Neural cell (in vitro differentiated cells): ENCODE results near the gene NUCB2. TPM values are rescaled to one million over a fixed set of nuclear protein-coding genes. Genes with fewer than 3 reads are reported as not detected.

Source experiments
- H2AFZ ChIP-seq: fragments of 200-600, 300-800 bp; sonication (generic), shearing (Covaris generic); 2 replicates; pipeline ENCODE4 v1.6.0; 2014; ENCODE audit warnings: low read depth, mild to moderate bottlenecking, antibody characterized with exemption, low read length, moderate library complexity
- H3F3A ChIP-seq: fragments of 200-600 bp; shearing (Covaris generic); 2 replicates; pipeline ENCODE4 v1.6.1; 2016; ENCODE audit warnings: mild to moderate bottlenecking, moderate library complexity, mixed read lengths, antibody characterized with exemption, low read length; ENCODE audit not compliant: insufficient read depth, poor library complexity, severe bottlenecking
- H3K27ac ChIP-seq: fragments of 200-600, 300-800 bp; sonication (generic), shearing (Covaris generic); 2 replicates; pipeline ENCODE4 v1.5.1; 2014; ENCODE audit warnings: mild to moderate bottlenecking, low read length, moderate library complexity
- H3K27me3 ChIP-seq: fragments of 300-800, 200-600 bp; sonication (generic), shearing (Covaris generic); 2 replicates; pipeline ENCODE4 v1.6.0; 2014; ENCODE audit warnings: mild to moderate bottlenecking, low read depth, low read length, moderate library complexity; ENCODE audit not compliant: insufficient read depth
- H3K36me3 ChIP-seq: fragments of 300-800, 200-600 bp; sonication (generic), shearing (Covaris generic); 2 replicates; pipeline ENCODE4 v1.5.1; 2014; ENCODE audit warnings: mild to moderate bottlenecking, antibody characterized with exemption, low read length, moderate library complexity; ENCODE audit not compliant: insufficient read depth
- H3K4me2 ChIP-seq: fragments of 300-800, 200-600 bp; sonication (generic), shearing (Covaris generic); 2 replicates; pipeline ENCODE4 v1.6.0; 2014; ENCODE audit warnings: mild to moderate bottlenecking, low read length
- H3K4me3 ChIP-seq: fragments of 300-800, 200-600 bp; sonication (generic), shearing (Covaris generic); 2 replicates; pipeline ENCODE4 v1.5.1; 2014; ENCODE audit warnings: mild to moderate bottlenecking, low read length, moderate library complexity
- H3K79me2 ChIP-seq: fragments of 200-600 bp; shearing (Covaris generic); replicated peaks from 2 replicates; pipeline ENCODE4 v1.6.0; 2014; ENCODE audit warnings: mild to moderate bottlenecking, low read length, moderate library complexity; ENCODE audit not compliant: insufficient read depth
- H3K9ac ChIP-seq: fragments of 300-800, 200-600 bp; sonication (generic), shearing (Covaris generic); 2 replicates; pipeline ENCODE4 v1.6.1; 2016; ENCODE audit warnings: mild to moderate bottlenecking, low read length, mixed read lengths
- H3K9me2 ChIP-seq: fragments of 200-600 bp; shearing (Covaris generic); 2 replicates; pipeline ENCODE4 v1.6.1; 2016; ENCODE audit warnings: mild to moderate bottlenecking, low read length, mixed read lengths; ENCODE audit not compliant: insufficient read depth
- H3K9me3 ChIP-seq: fragments of 200-600, 300-800 bp; sonication (generic), shearing (Covaris generic); 2 replicates; pipeline ENCODE4 v1.6.1; 2016; ENCODE audit warnings: mild to moderate bottlenecking, mixed run types, low read length, moderate library complexity, mixed read lengths
- H4K20me1 ChIP-seq: fragments of 200-600 bp; shearing (Covaris generic); 2 replicates; pipeline ENCODE4 v1.6.1; 2016; ENCODE audit warnings: mild to moderate bottlenecking, mixed run types; ENCODE audit not compliant: insufficient read depth
- CTCF ChIP-seq: fragments of 450-650 bp; IDR thresholded peaks from 2 replicates; pipeline ENCODE4 v1.5.1; 2014; ENCODE audit warnings: antibody characterized with exemption, mild to moderate bottlenecking, moderate library complexity; ENCODE audit not compliant: poor library complexity, severe bottlenecking
- EP300 ChIP-seq: fragments of 450-650 bp; conservative IDR thresholded peaks from 2 replicates; pipeline ENCODE4 v1.6.1; 2014; ENCODE audit warnings: antibody characterized with exemption, mild to moderate bottlenecking, moderate library complexity; ENCODE audit not compliant: poor library complexity, severe bottlenecking
- EZH2 ChIP-seq: fragments of 200-600, 300-800 bp; shearing (Covaris generic), sonication (generic); IDR thresholded peaks from 2 replicates; pipeline ENCODE4 v1.6.1; 2014; ENCODE audit warnings: antibody characterized with exemption, low read length, borderline replicate concordance, mild to moderate bottlenecking; ENCODE audit not compliant: insufficient read depth, poor library complexity, severe bottlenecking
- MXI1 ChIP-seq: fragments of 450-650 bp; conservative IDR thresholded peaks from 2 replicates; pipeline ENCODE4 v1.6.1; 2014; ENCODE audit warnings: antibody characterized with exemption, mild to moderate bottlenecking; ENCODE audit not compliant: poor library complexity, severe bottlenecking
- POLR2AphosphoS5 ChIP-seq: IDR thresholded peaks from 2 replicates; pipeline ENCODE4 v1.6.1; 2012
- RAD21 ChIP-seq: fragments of 450-650 bp; conservative IDR thresholded peaks from 2 replicates; pipeline ENCODE4 v1.6.1; 2014; ENCODE audit warnings: antibody characterized with exemption, mild to moderate bottlenecking, moderate library complexity
- REST ChIP-seq: IDR thresholded peaks from 2 replicates; pipeline ENCODE4 v1.6.1; 2012; ENCODE audit warnings: borderline replicate concordance
- SMC3 ChIP-seq: fragments of 450-650 bp; conservative IDR thresholded peaks from 2 replicates; pipeline ENCODE4 v1.6.1; 2014; ENCODE audit warnings: antibody characterized with exemption, mild to moderate bottlenecking, moderate library complexity; ENCODE audit not compliant: poor library complexity
- TAF1 ChIP-seq: IDR thresholded peaks from 2 replicates; pipeline ENCODE4 v1.6.1; 2012; ENCODE audit warnings: low read depth
- polyA plus RNA-seq: library from polyadenylated mRNA; depleted of rRNA; stranded (reverse); fragments of >200 nt; gene quantifications from 2 replicates; pipeline ENCODE4 v1.2.3, GENCODE V29; 2014

Gene NUCB2
- polyA plus RNA-seq, 1 donor from 2014 or later: 120 TPM

- H3K4me2 ChIP-seq: no peak overlapping the region
- H3K9ac ChIP-seq: no peak overlapping the region
- TF ChIP-seq SMC3 (no peak), RAD21 (no peak), REST (no peak), EZH2 (no peak), TAF1 (no peak), EP300 (no peak), CTCF (no peak), MXI1 (no peak), POLR2AphosphoS5 (no peak)
- no peaks in the 10 kb centered on the region for H3F3A ChIP-seq
- no peaks in the 10 kb centered on the region for H3K9me3 ChIP-seq
- H3K36me3 ChIP-seq: no peaks in the 10 kb centered on the region
- no peak overlapping the region for H3K4me3 ChIP-seq
- no peaks in the 10 kb centered on the region for H3K27me3 ChIP-seq
- H3K79me2 ChIP-seq: no peaks in the 10 kb centered on the region
- no peak overlapping the region for H2AFZ ChIP-seq
- no peak overlapping the region for H3K27ac ChIP-seq
- H4K20me1 ChIP-seq: no peaks in the 10 kb centered on the region
- H3K9me2 ChIP-seq: no peaks in the 10 kb centered on the region
Observed at GRCh38 chr11:17229481-17230152, 46.9 kb upstream of the NUCB2 start.

GRCh38 chr11:17230867-17231851 is 45.4 kb upstream of the NUCB2 start:
- H3K9me2 ChIP-seq: no peaks in the 10 kb centered on the region
- TF ChIP-seq POLR2AphosphoS5 (no peak), CTCF (no peak)
- no peaks in the 10 kb centered on the region for H4K20me1 ChIP-seq
- H3K9ac ChIP-seq: no peak overlapping the region
- H3K4me3 ChIP-seq: no peak overlapping the region
- H3K36me3 ChIP-seq: no peaks in the 10 kb centered on the region
- no peaks in the 10 kb centered on the region for H3K27me3 ChIP-seq
- no peaks in the 10 kb centered on the region for H3K9me3 ChIP-seq
- no peak overlapping the region for H3K4me2 ChIP-seq
- no peak overlapping the region for H3K27ac ChIP-seq
- H3K79me2 ChIP-seq: no peaks in the 10 kb centered on the region
- no peaks in the 10 kb centered on the region for H3F3A ChIP-seq
- H2AFZ ChIP-seq: no peak overlapping the region
